ENCODE measurements around the gene SMARCAD1. TPM values are rescaled to one million over a fixed set of nuclear protein-coding genes. Genes with fewer than 3 reads are reported as not detected.

Gene SMARCAD1
- total RNA-seq, 1 donor from 2014 or later = 57.7 TPM

DNA sequence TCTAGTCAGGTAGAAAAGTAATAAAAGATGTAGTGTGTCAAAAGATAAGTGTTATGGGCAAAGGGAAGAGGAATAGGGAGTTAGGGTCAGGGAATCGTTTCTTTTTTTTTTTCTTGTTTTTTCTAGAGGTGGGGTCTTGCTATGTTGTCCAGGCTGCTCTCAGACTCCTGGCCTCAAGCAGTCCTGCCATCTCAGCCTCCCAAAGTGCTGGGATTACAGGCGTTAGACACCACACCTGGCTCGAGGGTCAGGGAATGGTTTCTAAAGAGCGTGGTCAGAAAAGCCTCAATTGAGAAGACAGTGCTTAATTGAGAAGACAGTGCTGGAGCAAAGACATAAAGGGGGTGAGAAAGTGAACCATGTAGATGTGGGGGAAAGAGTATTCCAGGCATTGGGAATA lies 19.1 kb downstream of the SMARCAD1 start:
- Mint-ChIP-seq H3K36me3 (ENCODE audit: low read depth) (peaks cover 20% of the 10 kb centered on the region), H3K27ac (ENCODE audit: unreplicated experiment) (no peak overlapping the region), H3K27me3 (ENCODE audit: low read depth) (no peaks in the 10 kb centered on the region), H3K4me3 (no peak overlapping the region), H3K9me3 (no peaks in the 10 kb centered on the region), H3K4me1 (peaks cover 6% of the 10 kb centered on the region)
- DNase-seq (ENCODE audit: low read depth, low spot score) = no peak
- TF ChIP-seq, protein P1, sequence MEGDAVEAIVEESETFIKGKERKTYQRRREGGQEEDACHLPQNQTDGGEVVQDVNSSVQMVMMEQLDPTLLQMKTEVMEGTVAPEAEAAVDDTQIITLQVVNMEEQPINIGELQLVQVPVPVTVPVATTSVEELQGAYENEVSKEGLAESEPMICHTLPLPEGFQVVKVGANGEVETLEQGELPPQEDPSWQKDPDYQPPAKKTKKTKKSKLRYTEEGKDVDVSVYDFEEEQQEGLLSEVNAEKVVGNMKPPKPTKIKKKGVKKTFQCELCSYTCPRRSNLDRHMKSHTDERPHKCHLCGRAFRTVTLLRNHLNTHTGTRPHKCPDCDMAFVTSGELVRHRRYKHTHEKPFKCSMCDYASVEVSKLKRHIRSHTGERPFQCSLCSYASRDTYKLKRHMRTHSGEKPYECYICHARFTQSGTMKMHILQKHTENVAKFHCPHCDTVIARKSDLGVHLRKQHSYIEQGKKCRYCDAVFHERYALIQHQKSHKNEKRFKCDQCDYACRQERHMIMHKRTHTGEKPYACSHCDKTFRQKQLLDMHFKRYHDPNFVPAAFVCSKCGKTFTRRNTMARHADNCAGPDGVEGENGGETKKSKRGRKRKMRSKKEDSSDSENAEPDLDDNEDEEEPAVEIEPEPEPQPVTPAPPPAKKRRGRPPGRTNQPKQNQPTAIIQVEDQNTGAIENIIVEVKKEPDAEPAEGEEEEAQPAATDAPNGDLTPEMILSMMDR (conservative IDR thresholded peaks at IDR 0.05) = no peak

DNA sequence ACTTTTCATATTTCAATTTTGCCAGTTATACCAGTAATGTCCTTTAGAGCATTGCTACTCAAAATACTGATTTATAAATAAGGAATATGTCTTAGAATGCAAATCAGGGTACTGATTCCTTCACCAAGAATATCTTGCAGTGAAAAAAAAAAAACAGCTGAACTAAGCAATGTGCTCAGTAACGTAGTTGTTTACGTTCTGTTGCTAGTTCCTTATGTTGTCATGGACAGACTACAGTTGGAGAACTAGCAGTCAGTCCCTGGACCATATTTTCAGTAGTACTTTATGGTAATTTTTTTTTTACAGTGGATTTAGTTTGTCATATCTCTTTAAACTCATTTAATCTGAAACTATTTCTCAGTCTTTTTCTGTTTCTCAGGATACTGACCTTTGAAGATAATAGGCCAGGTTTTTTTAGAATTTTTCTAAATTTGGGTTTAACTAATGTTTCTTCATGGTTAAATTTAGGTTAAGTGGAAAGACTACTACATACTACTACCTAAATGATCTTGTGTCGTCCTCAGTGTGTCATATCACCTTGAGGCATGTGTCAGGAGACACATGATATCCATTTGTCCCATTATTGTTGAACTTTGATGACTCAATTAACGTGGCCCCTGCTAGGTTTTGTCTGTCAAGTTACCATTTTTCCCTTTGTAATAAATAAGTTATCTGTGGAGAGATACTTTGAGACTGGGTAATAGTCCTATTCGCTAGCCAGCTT lies 21.0 kb downstream of the SMARCAD1 start:
- no peak for DNase-seq (ENCODE audit: low read depth, low spot score)
- Mint-ChIP-seq H3K4me3 (no peak overlapping the region), H3K27ac (ENCODE audit: unreplicated experiment) (no peak overlapping the region), H3K36me3 (ENCODE audit: low read depth) (peaks cover 20% of the 10 kb centered on the region), H3K4me1 (peaks cover 6% of the 10 kb centered on the region), H3K9me3 (no peaks in the 10 kb centered on the region), H3K27me3 (ENCODE audit: low read depth) (no peaks in the 10 kb centered on the region)
- TF ChIP-seq, protein P1 (conservative IDR thresholded peaks at IDR 0.05) = no peak

GRCh38 chr4:94232519-94232918 lies 24.9 kb downstream of the SMARCAD1 start:
- DNase-seq (ENCODE audit: low read depth, low spot score) = no peak
- Mint-ChIP-seq H3K4me1 (peaks cover 6% of the 10 kb centered on the region), H3K9me3 (no peaks in the 10 kb centered on the region), H3K27ac (ENCODE audit: unreplicated experiment) (no peak overlapping the region), H3K4me3 (no peak overlapping the region), H3K36me3 (ENCODE audit: low read depth) (peaks cover 8% of the 10 kb centered on the region), H3K27me3 (ENCODE audit: low read depth) (no peaks in the 10 kb centered on the region)
- TF ChIP-seq, protein P1 (conservative IDR thresholded peaks at IDR 0.05) = no peak

GRCh38 chr4:94235825-94236224 lies 28.2 kb downstream of the SMARCAD1 start:
- no peak overlapping the region for H3K4me3 Mint-ChIP-seq
- H3K36me3 Mint-ChIP-seq (ENCODE audit: low read depth) = peaks cover 9% of the 10 kb centered on the region
- no peaks in the 10 kb centered on the region for H3K9me3 Mint-ChIP-seq
- H3K4me1 Mint-ChIP-seq = peaks cover 4% of the 10 kb centered on the region
- no peak for DNase-seq (ENCODE audit: low read depth, low spot score)
- TF ChIP-seq, protein P1 (conservative IDR thresholded peaks at IDR 0.05) = no peak
- H3K27ac Mint-ChIP-seq (ENCODE audit: unreplicated experiment) = no peak overlapping the region
- H3K27me3 Mint-ChIP-seq (ENCODE audit: low read depth) = no peaks in the 10 kb centered on the region

DNA sequence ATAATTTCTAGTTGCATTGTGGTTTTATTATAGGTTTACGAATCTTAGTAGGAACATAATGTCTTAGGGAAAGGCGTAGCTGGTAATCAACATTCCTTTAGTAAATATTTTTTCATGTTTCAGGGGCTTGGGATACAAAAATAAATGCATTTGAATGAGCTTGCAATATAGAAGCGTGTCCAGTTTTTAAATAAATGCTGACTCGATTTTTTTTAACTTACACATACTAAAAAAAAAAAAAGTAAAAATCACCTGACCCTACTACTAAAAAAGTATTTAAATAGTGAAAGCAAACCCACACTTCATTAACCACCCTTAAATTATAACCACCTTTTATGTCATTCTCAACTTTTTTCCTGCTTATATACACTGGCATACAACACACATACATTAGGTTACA lies 29.6 kb downstream of the SMARCAD1 start:
- no peaks in the 10 kb centered on the region for H3K27me3 Mint-ChIP-seq (ENCODE audit: low read depth)
- no peak for DNase-seq (ENCODE audit: low read depth, low spot score)
- no peaks in the 10 kb centered on the region for H3K9me3 Mint-ChIP-seq
- peaks cover 7% of the 10 kb centered on the region for H3K36me3 Mint-ChIP-seq (ENCODE audit: low read depth)
- H3K4me3 Mint-ChIP-seq = no peak overlapping the region
- no peaks in the 10 kb centered on the region for H3K4me1 Mint-ChIP-seq
- no peak overlapping the region for H3K27ac Mint-ChIP-seq (ENCODE audit: unreplicated experiment)
- TF ChIP-seq, protein P1 (conservative IDR thresholded peaks at IDR 0.05) = no peak
